ENCODE measurements around the gene SYCN.
"Not testable (repeated sequence)": the region's sequence is repeated elsewhere in the genome, so short reads cannot be mapped to it uniquely, and the experiment has no call there.

The SYCN gene, protein sequence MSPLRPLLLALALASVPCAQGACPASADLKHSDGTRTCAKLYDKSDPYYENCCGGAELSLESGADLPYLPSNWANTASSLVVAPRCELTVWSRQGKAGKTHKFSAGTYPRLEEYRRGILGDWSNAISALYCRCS

DNA sequence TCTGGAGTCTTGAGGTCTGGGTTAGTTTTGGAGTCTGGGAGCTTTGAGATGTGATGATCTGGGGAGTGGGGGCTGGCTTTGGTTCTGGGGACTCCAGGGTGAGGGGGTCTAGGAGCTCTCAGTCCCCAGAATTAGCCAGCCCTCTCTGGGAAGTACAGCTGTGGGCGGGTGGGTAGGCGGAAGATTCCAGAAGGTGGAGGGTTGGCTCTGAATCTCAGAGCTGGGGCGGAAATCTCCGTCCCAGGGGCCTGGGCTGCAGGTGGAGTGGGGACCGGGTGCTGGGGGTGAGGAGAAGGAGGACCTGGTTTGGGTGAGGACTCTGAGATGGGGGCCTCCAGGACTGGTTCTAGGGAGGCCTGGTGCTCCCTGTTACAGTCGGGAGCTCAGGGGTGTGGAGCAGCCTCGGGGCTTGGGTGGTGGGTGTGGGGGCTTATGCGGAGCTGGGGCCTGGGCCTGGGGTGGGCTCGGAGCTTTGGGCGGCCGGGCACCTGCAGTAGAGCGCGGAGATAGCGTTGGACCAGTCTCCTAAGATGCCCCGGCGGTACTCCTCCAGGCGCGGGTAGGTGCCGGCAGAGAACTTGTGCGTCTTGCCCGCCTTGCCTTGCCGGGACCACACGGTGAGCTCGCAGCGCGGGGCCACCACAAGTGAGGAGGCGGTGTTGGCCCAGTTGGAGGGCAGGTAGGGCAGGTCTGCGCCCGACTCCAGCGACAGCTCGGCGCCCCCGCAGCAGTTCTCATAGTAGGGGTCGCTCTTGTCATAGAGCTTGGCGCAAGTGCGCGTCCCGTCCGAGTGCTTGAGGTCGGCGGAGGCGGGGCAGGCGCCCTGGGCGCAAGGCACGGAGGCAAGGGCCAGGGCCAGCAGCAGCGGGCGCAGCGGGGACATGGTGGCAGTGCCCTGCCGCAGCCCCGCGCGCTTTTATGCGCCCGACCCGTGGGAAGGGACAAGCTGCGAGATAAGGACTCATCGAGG, at the start of gene SYCN:
TSS of gene SYCN (minus strand) at position 892 of the 970 bp plus-strand sequence. CDS start at position 883, 9 bp downstream.
- Mint-ChIP-seq H3K36me3 (no peaks in the 10 kb centered on the region), H3K9me3 (ENCODE audit: low read depth) (no peaks in the 10 kb centered on the region), H3K27me3 (peaks cover 25% of the 10 kb centered on the region), H3K27ac (no peak within 1 kb of the TSS), H3K4me1 (ENCODE audit: low read depth) (peaks cover 2% of the 10 kb centered on the region), H3K4me3 (no peak within 1 kb of the TSS)

- Mint-ChIP-seq H3K4me3 (no peak overlapping the region), H3K27me3 (peaks cover 4% of the 10 kb centered on the region), H3K36me3 (no peaks in the 10 kb centered on the region), H3K4me1 (ENCODE audit: low read depth) (peaks cover 2% of the 10 kb centered on the region), H3K27ac (no peak overlapping the region), H3K9me3 (ENCODE audit: low read depth) (no peaks in the 10 kb centered on the region)
Observed at GRCh38 chr19:39253374-39254149, 49.5 kb upstream of the SYCN start.

DNA sequence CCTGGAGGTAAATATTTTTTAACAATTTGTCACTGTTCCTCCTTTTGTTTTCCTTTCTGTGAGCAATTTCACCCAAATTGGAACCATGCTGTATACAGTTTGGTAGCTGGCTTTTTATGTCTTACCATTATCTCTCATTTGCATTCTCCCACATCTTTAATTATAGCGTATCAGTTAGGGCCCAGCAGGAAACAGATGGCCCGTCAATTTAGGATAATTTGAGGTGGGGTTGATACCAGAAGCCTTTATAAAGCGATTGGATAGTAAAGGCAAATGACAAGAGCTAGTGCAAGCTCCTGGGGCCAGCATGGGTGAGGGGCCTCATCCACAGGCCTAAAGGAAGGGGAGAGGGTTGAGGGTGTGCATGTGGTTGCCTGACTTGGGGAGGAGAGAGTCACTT, 48.4 kb upstream of the SYCN start:
- H3K27me3 Mint-ChIP-seq: peaks cover 4% of the 10 kb centered on the region
- H3K4me3 Mint-ChIP-seq: no peak overlapping the region
- H3K4me1 Mint-ChIP-seq (ENCODE audit: low read depth): peaks cover 2% of the 10 kb centered on the region
- no peak overlapping the region for H3K27ac Mint-ChIP-seq
- H3K9me3 Mint-ChIP-seq (ENCODE audit: low read depth): no peaks in the 10 kb centered on the region
- no peaks in the 10 kb centered on the region for H3K36me3 Mint-ChIP-seq

DNA sequence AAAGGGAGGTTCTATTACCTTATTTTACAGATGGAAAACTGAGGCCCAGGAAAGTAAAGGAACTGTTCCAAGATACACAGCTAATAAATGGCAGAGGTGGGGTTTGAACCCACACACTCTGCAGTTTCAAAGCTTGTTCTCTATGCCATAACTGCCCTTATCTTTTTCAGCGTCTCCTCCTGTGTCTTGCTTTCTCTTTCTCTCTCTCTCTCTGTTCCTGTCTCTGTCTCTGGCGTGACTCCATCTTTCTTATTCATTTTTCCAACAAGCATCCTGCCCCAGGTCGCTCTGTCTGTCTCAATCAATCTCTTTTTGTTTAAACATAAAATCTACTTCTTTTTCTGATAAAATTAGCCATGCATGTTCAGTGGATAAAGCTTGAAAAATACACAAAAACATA, 47.8 kb upstream of the SYCN start:
- Mint-ChIP-seq H3K36me3 (no peaks in the 10 kb centered on the region), H3K9me3 (ENCODE audit: low read depth) (no peaks in the 10 kb centered on the region), H3K27me3 (peaks cover 1% of the 10 kb centered on the region), H3K4me1 (ENCODE audit: low read depth) (peaks cover 4% of the 10 kb centered on the region), H3K4me3 (no peak overlapping the region), H3K27ac (no peak overlapping the region)

GRCh38 chr19:39251081-39251480, 47.0 kb upstream of the SYCN start:
- Mint-ChIP-seq H3K27ac (no peak overlapping the region), H3K9me3 (ENCODE audit: low read depth) (no peaks in the 10 kb centered on the region), H3K4me1 (ENCODE audit: low read depth) (peaks cover 4% of the 10 kb centered on the region), H3K36me3 (no peaks in the 10 kb centered on the region), H3K4me3 (no peak overlapping the region), H3K27me3 (peaks cover 1% of the 10 kb centered on the region)

- Mint-ChIP-seq H3K27ac (no peak within 1 kb of the TSS), H3K9me3 (ENCODE audit: low read depth) (no peaks in the 10 kb centered on the region), H3K4me1 (ENCODE audit: low read depth) (peaks cover 4% of the 10 kb centered on the region), H3K27me3 (peaks cover 1% of the 10 kb centered on the region), H3K4me3 (no peak within 1 kb of the TSS), H3K36me3 (no peaks in the 10 kb centered on the region)
Observed at GRCh38 chr19:39248806-39249205, 44.7 kb upstream of the SYCN start, which contains the start of gene IFNL4. Gene IFNL4 (minus strand): TSS chr19:39248856.

GRCh38 chr19:39247701-39248664, 43.9 kb upstream of the SYCN start:
- Mint-ChIP-seq H3K9me3 (ENCODE audit: low read depth) (no peaks in the 10 kb centered on the region), H3K4me3 (no peak overlapping the region), H3K27ac (no peak overlapping the region), H3K27me3 (peaks cover 1% of the 10 kb centered on the region), H3K4me1 (ENCODE audit: low read depth) (peaks cover 4% of the 10 kb centered on the region), H3K36me3 (no peaks in the 10 kb centered on the region)

- Mint-ChIP-seq H3K27me3 (peaks cover 1% of the 10 kb centered on the region), H3K27ac (no peak overlapping the region), H3K9me3 (ENCODE audit: low read depth) (no peaks in the 10 kb centered on the region), H3K36me3 (no peaks in the 10 kb centered on the region), H3K4me1 (ENCODE audit: low read depth) (peaks cover 4% of the 10 kb centered on the region), H3K4me3 (peak overlapping the region; percentile 58)
Observed at GRCh38 chr19:39246951-39247669, 43.0 kb upstream of the SYCN start.

- not testable (repeated sequence) for H3K4me1 Mint-ChIP-seq (ENCODE audit: low read depth); H3K27me3 Mint-ChIP-seq; H3K36me3 Mint-ChIP-seq; H3K4me3 Mint-ChIP-seq; H3K27ac Mint-ChIP-seq; H3K9me3 Mint-ChIP-seq (ENCODE audit: low read depth)
Observed at GRCh38 chr19:39245166-39245565, 41.1 kb upstream of the SYCN start.

DNA sequence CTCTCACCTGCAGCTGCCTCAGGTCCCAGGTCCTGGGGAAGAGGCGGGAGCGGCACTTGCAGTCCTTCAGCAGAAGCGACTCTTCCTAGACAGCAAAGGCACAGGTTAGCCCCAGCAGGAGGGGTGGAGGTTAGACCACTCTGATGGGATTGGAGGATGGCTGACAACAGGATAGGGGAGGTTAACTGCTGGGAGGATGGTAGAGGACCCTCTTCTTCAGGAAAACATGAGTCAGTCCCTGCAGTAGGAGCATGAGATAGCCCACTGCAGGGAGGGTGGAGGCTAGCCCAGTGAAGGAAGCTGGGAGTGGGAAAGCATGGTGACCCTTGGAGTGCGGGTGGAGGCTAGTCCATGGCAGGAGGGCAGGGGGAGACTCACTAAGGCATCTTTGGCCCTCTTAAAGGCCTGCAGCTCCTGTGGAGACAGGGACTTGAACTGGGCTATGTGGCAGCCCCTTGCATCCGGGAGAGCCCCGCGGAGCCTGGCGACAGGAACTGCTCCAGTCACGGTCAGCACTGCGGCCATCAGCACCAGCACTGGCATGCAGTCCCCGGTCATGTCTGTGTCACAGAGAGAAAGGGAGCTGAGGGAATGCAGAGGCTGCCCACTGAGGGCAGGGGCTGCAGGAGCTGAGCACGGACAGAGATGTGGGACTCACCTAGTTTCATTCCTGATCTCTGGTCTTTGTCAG, 40.5 kb upstream of the SYCN start, which contains the start of gene IFNL3:
TSS of gene IFNL3 (minus strand) at position 597 of the 691 bp plus-strand sequence. CDS start at position 558, 39 bp downstream.
- not testable (repeated sequence) for H3K27me3 Mint-ChIP-seq; H3K4me3 Mint-ChIP-seq; H3K9me3 Mint-ChIP-seq (ENCODE audit: low read depth); H3K36me3 Mint-ChIP-seq; H3K4me1 Mint-ChIP-seq (ENCODE audit: low read depth); H3K27ac Mint-ChIP-seq

- not testable (repeated sequence) for H3K4me1 Mint-ChIP-seq (ENCODE audit: low read depth); H3K27ac Mint-ChIP-seq; H3K27me3 Mint-ChIP-seq; H3K36me3 Mint-ChIP-seq; H3K4me3 Mint-ChIP-seq; H3K9me3 Mint-ChIP-seq (ENCODE audit: low read depth)
Observed at GRCh38 chr19:39243741-39244140, 39.7 kb upstream of the SYCN start.

GRCh38 chr19:39240421-39240820, 36.4 kb upstream of the SYCN start:
- no peak overlapping the region for H3K27ac Mint-ChIP-seq
- no peaks in the 10 kb centered on the region for H3K36me3 Mint-ChIP-seq
- H3K9me3 Mint-ChIP-seq (ENCODE audit: low read depth): no peaks in the 10 kb centered on the region
- no peak overlapping the region for H3K4me3 Mint-ChIP-seq
- H3K4me1 Mint-ChIP-seq (ENCODE audit: low read depth): peaks cover 31% of the 10 kb centered on the region
- no peaks in the 10 kb centered on the region for H3K27me3 Mint-ChIP-seq

GRCh38 chr19:39238944-39239343, 34.9 kb upstream of the SYCN start:
- Mint-ChIP-seq H3K36me3 (no peaks in the 10 kb centered on the region), H3K4me3 (no peak overlapping the region), H3K27ac (no peak overlapping the region), H3K4me1 (ENCODE audit: low read depth) (peaks cover 33% of the 10 kb centered on the region), H3K9me3 (ENCODE audit: low read depth) (no peaks in the 10 kb centered on the region), H3K27me3 (no peaks in the 10 kb centered on the region)
